ENCODE results near the gene DENND5A.
"Not testable (repeated sequence)": the region's sequence is repeated elsewhere in the genome, so short reads cannot be mapped to it uniquely, and the experiment has no call there.

DNA sequence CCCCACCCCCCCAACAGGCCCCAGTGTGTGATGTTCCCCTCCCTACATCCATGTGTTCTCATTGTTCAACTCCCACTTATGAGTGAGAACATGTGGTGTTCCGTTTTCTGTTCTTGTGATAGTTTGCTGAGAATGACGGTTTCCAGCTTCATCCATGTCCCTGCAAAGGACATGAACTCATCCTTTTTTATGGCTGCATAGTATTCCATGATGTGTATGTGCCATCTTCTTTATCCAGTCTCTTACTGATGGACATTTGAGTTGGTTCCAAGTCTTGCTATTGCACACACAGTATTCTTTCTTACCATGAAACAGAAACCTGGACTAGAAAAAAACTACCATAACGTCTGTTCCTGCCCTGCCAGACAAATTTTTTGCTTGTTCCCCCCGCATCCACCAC, 6.9 kb downstream of the DENND5A start:
- not testable (repeated sequence) for TF ChIP-seq CTCF (IDR thresholded peaks at IDR 0.05 in 2 of 3, conservative IDR thresholded peaks at IDR 0.05 in 1 of 3; ENCODE audit: control insufficient read depth in 2 of 3, extremely low read depth in 1 of 3, insufficient read depth in 1 of 3, low read depth in 3 of 3, low read length in 3 of 3); CREB1 (IDR thresholded peaks at IDR 0.05; ENCODE audit: low read depth); POLR2AphosphoS5 (IDR thresholded peaks at IDR 0.05; ENCODE audit: low read length); E2F8 (IDR thresholded peaks at IDR 0.05; ENCODE audit: low read depth, partially characterized antibody); POLR2A (IDR thresholded peaks at IDR 0.05; ENCODE audit: low read depth, low read length); SIN3A (IDR thresholded peaks at IDR 0.05; ENCODE audit: low read depth, low read length); MEF2A (IDR thresholded peaks at IDR 0.05; ENCODE audit: insufficient read depth, low read depth, low read length); ELK1 (IDR thresholded peaks at IDR 0.05; ENCODE audit: low read depth, low read length); CEBPB (IDR thresholded peaks at IDR 0.05; ENCODE audit: borderline replicate concordance in 1 of 2, low read depth in 2 of 2, low read length in 2 of 2); E2F4 (IDR thresholded peaks at IDR 0.05; ENCODE audit: low read depth, low read length); MTA2 (IDR thresholded peaks at IDR 0.05; ENCODE audit: low read depth); EGR1 (IDR thresholded peaks at IDR 0.05; ENCODE audit: borderline replicate concordance in 1 of 2, low read depth in 2 of 2, low read length in 2 of 2)
- TF ChIP-seq, protein P1, sequence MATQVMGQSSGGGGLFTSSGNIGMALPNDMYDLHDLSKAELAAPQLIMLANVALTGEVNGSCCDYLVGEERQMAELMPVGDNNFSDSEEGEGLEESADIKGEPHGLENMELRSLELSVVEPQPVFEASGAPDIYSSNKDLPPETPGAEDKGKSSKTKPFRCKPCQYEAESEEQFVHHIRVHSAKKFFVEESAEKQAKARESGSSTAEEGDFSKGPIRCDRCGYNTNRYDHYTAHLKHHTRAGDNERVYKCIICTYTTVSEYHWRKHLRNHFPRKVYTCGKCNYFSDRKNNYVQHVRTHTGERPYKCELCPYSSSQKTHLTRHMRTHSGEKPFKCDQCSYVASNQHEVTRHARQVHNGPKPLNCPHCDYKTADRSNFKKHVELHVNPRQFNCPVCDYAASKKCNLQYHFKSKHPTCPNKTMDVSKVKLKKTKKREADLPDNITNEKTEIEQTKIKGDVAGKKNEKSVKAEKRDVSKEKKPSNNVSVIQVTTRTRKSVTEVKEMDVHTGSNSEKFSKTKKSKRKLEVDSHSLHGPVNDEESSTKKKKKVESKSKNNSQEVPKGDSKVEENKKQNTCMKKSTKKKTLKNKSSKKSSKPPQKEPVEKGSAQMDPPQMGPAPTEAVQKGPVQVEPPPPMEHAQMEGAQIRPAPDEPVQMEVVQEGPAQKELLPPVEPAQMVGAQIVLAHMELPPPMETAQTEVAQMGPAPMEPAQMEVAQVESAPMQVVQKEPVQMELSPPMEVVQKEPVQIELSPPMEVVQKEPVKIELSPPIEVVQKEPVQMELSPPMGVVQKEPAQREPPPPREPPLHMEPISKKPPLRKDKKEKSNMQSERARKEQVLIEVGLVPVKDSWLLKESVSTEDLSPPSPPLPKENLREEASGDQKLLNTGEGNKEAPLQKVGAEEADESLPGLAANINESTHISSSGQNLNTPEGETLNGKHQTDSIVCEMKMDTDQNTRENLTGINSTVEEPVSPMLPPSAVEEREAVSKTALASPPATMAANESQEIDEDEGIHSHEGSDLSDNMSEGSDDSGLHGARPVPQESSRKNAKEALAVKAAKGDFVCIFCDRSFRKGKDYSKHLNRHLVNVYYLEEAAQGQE (IDR thresholded peaks at IDR 0.05; ENCODE audit: low read depth, low read length): not testable (repeated sequence)
- TF ChIP-seq, protein P2, sequence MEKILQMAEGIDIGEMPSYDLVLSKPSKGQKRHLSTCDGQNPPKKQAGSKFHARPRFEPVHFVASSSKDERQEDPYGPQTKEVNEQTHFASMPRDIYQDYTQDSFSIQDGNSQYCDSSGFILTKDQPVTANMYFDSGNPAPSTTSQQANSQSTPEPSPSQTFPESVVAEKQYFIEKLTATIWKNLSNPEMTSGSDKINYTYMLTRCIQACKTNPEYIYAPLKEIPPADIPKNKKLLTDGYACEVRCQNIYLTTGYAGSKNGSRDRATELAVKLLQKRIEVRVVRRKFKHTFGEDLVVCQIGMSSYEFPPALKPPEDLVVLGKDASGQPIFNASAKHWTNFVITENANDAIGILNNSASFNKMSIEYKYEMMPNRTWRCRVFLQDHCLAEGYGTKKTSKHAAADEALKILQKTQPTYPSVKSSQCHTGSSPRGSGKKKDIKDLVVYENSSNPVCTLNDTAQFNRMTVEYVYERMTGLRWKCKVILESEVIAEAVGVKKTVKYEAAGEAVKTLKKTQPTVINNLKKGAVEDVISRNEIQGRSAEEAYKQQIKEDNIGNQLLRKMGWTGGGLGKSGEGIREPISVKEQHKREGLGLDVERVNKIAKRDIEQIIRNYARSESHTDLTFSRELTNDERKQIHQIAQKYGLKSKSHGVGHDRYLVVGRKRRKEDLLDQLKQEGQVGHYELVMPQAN (conservative IDR thresholded peaks at IDR 0.05): not testable (repeated sequence)
